Measurements from ENCODE around the gene SH3BP1. TPM values are rescaled to one million over a fixed set of nuclear protein-coding genes. Genes with fewer than 3 reads are reported as not detected.

The SH3BP1 gene
- total and polyA plus RNA-seq, 2 of the 13 experiments (the other 11 are each of a cell fraction or from before 2014, with no cell fraction given) = 8.4 to 18.5 TPM

DNA sequence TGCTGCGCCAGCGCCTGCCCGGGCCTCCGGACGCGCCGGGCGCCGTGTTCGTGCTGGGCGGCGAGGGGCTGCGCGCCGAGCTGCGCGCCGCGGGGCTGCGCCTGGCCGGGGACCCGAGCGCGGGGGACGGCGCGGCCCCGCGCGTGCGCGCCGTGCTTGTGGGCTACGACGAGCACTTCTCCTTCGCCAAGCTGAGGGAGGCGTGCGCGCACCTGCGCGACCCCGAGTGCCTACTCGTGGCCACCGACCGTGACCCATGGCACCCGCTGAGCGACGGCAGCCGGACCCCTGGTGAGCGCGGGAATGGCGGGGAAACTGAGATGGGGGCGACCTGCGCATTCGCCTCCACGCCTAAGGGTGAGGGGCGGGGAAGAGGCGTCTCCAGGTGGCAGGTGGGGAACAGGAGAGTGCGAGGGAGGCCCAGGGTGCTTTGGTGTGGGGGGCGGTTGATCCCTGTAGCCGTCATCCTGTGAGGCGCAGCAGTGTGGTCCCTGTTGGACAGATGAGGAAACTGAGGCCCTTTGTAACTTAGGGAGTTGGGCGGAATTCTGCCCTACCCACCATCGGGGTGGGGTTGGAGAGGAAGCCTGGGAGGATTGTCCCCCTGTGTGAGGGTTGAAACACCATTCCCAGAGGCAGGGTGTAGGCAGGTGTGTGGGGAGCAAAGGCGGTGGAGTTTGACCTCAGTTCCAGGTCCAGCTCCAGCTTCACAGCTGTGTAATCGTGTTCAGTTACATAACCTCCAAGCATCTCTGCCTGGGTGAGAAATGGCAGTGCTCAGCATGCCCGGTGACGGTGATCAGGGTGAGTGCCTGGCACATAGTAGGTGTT lies 19.8 kb downstream of the SH3BP1 start (continued):
- TF ChIP-seq, protein P1, sequence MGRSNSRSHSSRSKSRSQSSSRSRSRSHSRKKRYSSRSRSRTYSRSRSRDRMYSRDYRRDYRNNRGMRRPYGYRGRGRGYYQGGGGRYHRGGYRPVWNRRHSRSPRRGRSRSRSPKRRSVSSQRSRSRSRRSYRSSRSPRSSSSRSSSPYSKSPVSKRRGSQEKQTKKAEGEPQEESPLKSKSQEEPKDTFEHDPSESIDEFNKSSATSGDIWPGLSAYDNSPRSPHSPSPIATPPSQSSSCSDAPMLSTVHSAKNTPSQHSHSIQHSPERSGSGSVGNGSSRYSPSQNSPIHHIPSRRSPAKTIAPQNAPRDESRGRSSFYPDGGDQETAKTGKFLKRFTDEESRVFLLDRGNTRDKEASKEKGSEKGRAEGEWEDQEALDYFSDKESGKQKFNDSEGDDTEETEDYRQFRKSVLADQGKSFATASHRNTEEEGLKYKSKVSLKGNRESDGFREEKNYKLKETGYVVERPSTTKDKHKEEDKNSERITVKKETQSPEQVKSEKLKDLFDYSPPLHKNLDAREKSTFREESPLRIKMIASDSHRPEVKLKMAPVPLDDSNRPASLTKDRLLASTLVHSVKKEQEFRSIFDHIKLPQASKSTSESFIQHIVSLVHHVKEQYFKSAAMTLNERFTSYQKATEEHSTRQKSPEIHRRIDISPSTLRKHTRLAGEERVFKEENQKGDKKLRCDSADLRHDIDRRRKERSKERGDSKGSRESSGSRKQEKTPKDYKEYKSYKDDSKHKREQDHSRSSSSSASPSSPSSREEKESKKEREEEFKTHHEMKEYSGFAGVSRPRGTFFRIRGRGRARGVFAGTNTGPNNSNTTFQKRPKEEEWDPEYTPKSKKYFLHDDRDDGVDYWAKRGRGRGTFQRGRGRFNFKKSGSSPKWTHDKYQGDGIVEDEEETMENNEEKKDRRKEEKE (IDR thresholded peaks at IDR 0.05) = no peak
- TF ChIP-seq NONO (IDR thresholded peaks at IDR 0.05) (no peak), NONO (CRISPR knock-in tag; conservative IDR thresholded peaks at IDR 0.05) (peak; percentile 41), RFX3 (CRISPR knock-in tag; IDR thresholded peaks at IDR 0.05) (no peak), ZFAT (CRISPR knock-in tag; conservative IDR thresholded peaks at IDR 0.05) (no peak), ONECUT2 (CRISPR knock-in tag; IDR thresholded peaks at IDR 0.05) (no peak), ZNF331 (CRISPR knock-in tag; IDR thresholded peaks at IDR 0.05) (peak; percentile 96), SRSF4 (IDR thresholded peaks at IDR 0.05; ENCODE audit: low read depth, low read length, poor library complexity, severe bottlenecking) (no peak), REL (CRISPR knock-in tag; conservative IDR thresholded peaks at IDR 0.05) (no peak), CC2D1A (CRISPR knock-in tag; IDR thresholded peaks at IDR 0.05) (no peak), GFI1 (CRISPR knock-in tag; IDR thresholded peaks at IDR 0.05; ENCODE audit: borderline replicate concordance) (peak; percentile 20; the same call in 1 of the 2 replicates), ZKSCAN8 (CRISPR knock-in tag; IDR thresholded peaks at IDR 0.05; ENCODE audit: borderline replicate concordance) (no peak), GATA4 (IDR thresholded peaks at IDR 0.05; ENCODE audit: borderline replicate concordance, low read depth) (no peak), SIN3A (IDR thresholded peaks at IDR 0.05; ENCODE audit: borderline replicate concordance, low read depth, low read length) (peak; percentile 65; the same call in 1 of the 2 replicates)
- TF ChIP-seq, protein P2, sequence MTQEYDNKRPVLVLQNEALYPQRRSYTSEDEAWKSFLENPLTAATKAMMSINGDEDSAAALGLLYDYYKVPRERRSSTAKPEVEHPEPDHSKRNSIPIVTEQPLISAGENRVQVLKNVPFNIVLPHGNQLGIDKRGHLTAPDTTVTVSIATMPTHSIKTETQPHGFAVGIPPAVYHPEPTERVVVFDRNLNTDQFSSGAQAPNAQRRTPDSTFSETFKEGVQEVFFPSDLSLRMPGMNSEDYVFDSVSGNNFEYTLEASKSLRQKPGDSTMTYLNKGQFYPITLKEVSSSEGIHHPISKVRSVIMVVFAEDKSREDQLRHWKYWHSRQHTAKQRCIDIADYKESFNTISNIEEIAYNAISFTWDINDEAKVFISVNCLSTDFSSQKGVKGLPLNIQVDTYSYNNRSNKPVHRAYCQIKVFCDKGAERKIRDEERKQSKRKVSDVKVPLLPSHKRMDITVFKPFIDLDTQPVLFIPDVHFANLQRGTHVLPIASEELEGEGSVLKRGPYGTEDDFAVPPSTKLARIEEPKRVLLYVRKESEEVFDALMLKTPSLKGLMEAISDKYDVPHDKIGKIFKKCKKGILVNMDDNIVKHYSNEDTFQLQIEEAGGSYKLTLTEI (CRISPR knock-in tag; conservative IDR thresholded peaks at IDR 0.05) = no peak
- TF ChIP-seq, protein P3, sequence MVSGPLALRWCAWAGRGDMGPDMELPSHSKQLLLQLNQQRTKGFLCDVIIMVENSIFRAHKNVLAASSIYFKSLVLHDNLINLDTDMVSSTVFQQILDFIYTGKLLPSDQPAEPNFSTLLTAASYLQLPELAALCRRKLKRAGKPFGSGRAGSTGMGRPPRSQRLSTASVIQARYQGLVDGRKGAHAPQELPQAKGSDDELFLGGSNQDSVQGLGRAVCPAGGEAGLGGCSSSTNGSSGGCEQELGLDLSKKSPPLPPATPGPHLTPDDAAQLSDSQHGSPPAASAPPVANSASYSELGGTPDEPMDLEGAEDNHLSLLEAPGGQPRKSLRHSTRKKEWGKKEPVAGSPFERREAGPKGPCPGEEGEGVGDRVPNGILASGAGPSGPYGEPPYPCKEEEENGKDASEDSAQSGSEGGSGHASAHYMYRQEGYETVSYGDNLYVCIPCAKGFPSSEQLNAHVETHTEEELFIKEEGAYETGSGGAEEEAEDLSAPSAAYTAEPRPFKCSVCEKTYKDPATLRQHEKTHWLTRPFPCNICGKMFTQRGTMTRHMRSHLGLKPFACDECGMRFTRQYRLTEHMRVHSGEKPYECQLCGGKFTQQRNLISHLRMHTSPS (CRISPR knock-in tag; IDR thresholded peaks at IDR 0.05; ENCODE audit: low read depth) = peak; percentile 43; the same call in 1 of the 2 replicates
- TF ChIP-seq, protein P4, sequence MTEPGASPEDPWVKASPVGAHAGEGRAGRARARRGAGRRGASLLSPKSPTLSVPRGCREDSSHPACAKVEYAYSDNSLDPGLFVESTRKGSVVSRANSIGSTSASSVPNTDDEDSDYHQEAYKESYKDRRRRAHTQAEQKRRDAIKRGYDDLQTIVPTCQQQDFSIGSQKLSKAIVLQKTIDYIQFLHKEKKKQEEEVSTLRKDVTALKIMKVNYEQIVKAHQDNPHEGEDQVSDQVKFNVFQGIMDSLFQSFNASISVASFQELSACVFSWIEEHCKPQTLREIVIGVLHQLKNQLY (CRISPR knock-in tag; IDR thresholded peaks at IDR 0.05) = peak; percentile 61; the same call in 1 of the 2 replicates

Measured in HepG2 (cell line).